Measurements from ENCODE around the gene CRACDL.

Gene CRACDL

GRCh38 chr2:98805412-98806171, 130.4 kb downstream of the CRACDL start:
- H3K27ac ChIP-seq (ENCODE audit: low read depth, low read length), result no peak overlapping the region
- H3K9ac ChIP-seq (ENCODE audit: low read depth, low read length), result no peak overlapping the region

GRCh38 chr2:98804736-98805135, 131.3 kb downstream of the CRACDL start:
- Histone ChIP-seq H3K27me3 (ENCODE audit: control insufficient read depth, insufficient read depth, low read length) (no peaks in the 10 kb centered on the region), H3K36me3 (ENCODE audit: control insufficient read depth, insufficient read depth, low read length) (no peaks in the 10 kb centered on the region), H3K9ac (ENCODE audit: low read depth, low read length) (no peak overlapping the region), H3K9me3 (ENCODE audit: control insufficient read depth, insufficient read depth, low read length) (no peaks in the 10 kb centered on the region), H3K4me3 (ENCODE audit: low read depth, low read length) (no peak overlapping the region), H3K27ac (ENCODE audit: low read depth, low read length) (no peak overlapping the region), H3K4me1 (ENCODE audit: control insufficient read depth, insufficient read depth, low read length) (no peaks in the 10 kb centered on the region)

More at GRCh38 chr2:98805412-98806171, 130.4 kb downstream of the CRACDL start:
- Histone ChIP-seq H3K4me1 (ENCODE audit: control insufficient read depth, insufficient read depth, low read length) (no peaks in the 10 kb centered on the region), H3K4me3 (ENCODE audit: low read depth, low read length) (no peak overlapping the region), H3K36me3 (ENCODE audit: control insufficient read depth, insufficient read depth, low read length) (no peaks in the 10 kb centered on the region), H3K27me3 (ENCODE audit: control insufficient read depth, insufficient read depth, low read length) (no peaks in the 10 kb centered on the region), H3K9me3 (ENCODE audit: control insufficient read depth, insufficient read depth, low read length) (no peaks in the 10 kb centered on the region)

- H3K27me3 ChIP-seq (ENCODE audit: control insufficient read depth, insufficient read depth, low read length), result no peaks in the 10 kb centered on the region
- H3K4me3 ChIP-seq (ENCODE audit: low read depth, low read length), result no peak overlapping the region
- H3K9ac ChIP-seq (ENCODE audit: low read depth, low read length), result no peak overlapping the region
- no peaks in the 10 kb centered on the region for H3K4me1 ChIP-seq (ENCODE audit: control insufficient read depth, insufficient read depth, low read length)
- no peaks in the 10 kb centered on the region for H3K9me3 ChIP-seq (ENCODE audit: control insufficient read depth, insufficient read depth, low read length)
- no peaks in the 10 kb centered on the region for H3K36me3 ChIP-seq (ENCODE audit: control insufficient read depth, insufficient read depth, low read length)
- no peak overlapping the region for H3K27ac ChIP-seq (ENCODE audit: low read depth, low read length)
Measured at GRCh38 chr2:98804265-98804650, 131.8 kb downstream of the CRACDL start.

- no peak overlapping the region for H3K27ac ChIP-seq (ENCODE audit: low read depth, low read length)
- H3K4me1 ChIP-seq (ENCODE audit: control insufficient read depth, insufficient read depth, low read length), result no peaks in the 10 kb centered on the region
- no peaks in the 10 kb centered on the region for H3K9me3 ChIP-seq (ENCODE audit: control insufficient read depth, insufficient read depth, low read length)
- H3K27me3 ChIP-seq (ENCODE audit: control insufficient read depth, insufficient read depth, low read length), result no peaks in the 10 kb centered on the region
- no peak overlapping the region for H3K4me3 ChIP-seq (ENCODE audit: low read depth, low read length)
- H3K9ac ChIP-seq (ENCODE audit: low read depth, low read length), result no peak overlapping the region
- H3K36me3 ChIP-seq (ENCODE audit: control insufficient read depth, insufficient read depth, low read length), result no peaks in the 10 kb centered on the region
Measured at GRCh38 chr2:98803405-98804264, 132.4 kb downstream of the CRACDL start.

GRCh38 chr2:98802344-98802743, 133.7 kb downstream of the CRACDL start:
- no peak overlapping the region for H3K27ac ChIP-seq (ENCODE audit: low read depth, low read length)
- no peaks in the 10 kb centered on the region for H3K27me3 ChIP-seq (ENCODE audit: control insufficient read depth, insufficient read depth, low read length)
- no peak overlapping the region for H3K9ac ChIP-seq (ENCODE audit: low read depth, low read length)
- H3K36me3 ChIP-seq (ENCODE audit: control insufficient read depth, insufficient read depth, low read length), result no peaks in the 10 kb centered on the region
- H3K4me3 ChIP-seq (ENCODE audit: low read depth, low read length), result no peak overlapping the region
- H3K9me3 ChIP-seq (ENCODE audit: control insufficient read depth, insufficient read depth, low read length), result no peaks in the 10 kb centered on the region
- no peaks in the 10 kb centered on the region for H3K4me1 ChIP-seq (ENCODE audit: control insufficient read depth, insufficient read depth, low read length)

GRCh38 chr2:98801921-98802321, 134.1 kb downstream of the CRACDL start:
- Histone ChIP-seq H3K9me3 (ENCODE audit: control insufficient read depth, insufficient read depth, low read length) (no peaks in the 10 kb centered on the region), H3K4me3 (ENCODE audit: low read depth, low read length) (no peak overlapping the region), H3K36me3 (ENCODE audit: control insufficient read depth, insufficient read depth, low read length) (no peaks in the 10 kb centered on the region), H3K9ac (ENCODE audit: low read depth, low read length) (no peak overlapping the region), H3K27ac (ENCODE audit: low read depth, low read length) (no peak overlapping the region), H3K27me3 (ENCODE audit: control insufficient read depth, insufficient read depth, low read length) (no peaks in the 10 kb centered on the region), H3K4me1 (ENCODE audit: control insufficient read depth, insufficient read depth, low read length) (no peaks in the 10 kb centered on the region)

GRCh38 chr2:98801286-98801685, 134.7 kb downstream of the CRACDL start:
- no peaks in the 10 kb centered on the region for H3K9me3 ChIP-seq (ENCODE audit: control insufficient read depth, insufficient read depth, low read length)
- no peaks in the 10 kb centered on the region for H3K4me1 ChIP-seq (ENCODE audit: control insufficient read depth, insufficient read depth, low read length)
- H3K9ac ChIP-seq (ENCODE audit: low read depth, low read length), result no peak overlapping the region
- H3K27me3 ChIP-seq (ENCODE audit: control insufficient read depth, insufficient read depth, low read length), result no peaks in the 10 kb centered on the region
- H3K4me3 ChIP-seq (ENCODE audit: low read depth, low read length), result no peak overlapping the region
- no peak overlapping the region for H3K27ac ChIP-seq (ENCODE audit: low read depth, low read length)
- no peaks in the 10 kb centered on the region for H3K36me3 ChIP-seq (ENCODE audit: control insufficient read depth, insufficient read depth, low read length)

GRCh38 chr2:98800330-98801064, 135.5 kb downstream of the CRACDL start:
- Histone ChIP-seq H3K36me3 (ENCODE audit: control insufficient read depth, insufficient read depth, low read length) (no peaks in the 10 kb centered on the region), H3K9me3 (ENCODE audit: control insufficient read depth, insufficient read depth, low read length) (no peaks in the 10 kb centered on the region), H3K4me3 (ENCODE audit: low read depth, low read length) (no peak overlapping the region), H3K27ac (ENCODE audit: low read depth, low read length) (no peak overlapping the region), H3K9ac (ENCODE audit: low read depth, low read length) (no peak overlapping the region), H3K4me1 (ENCODE audit: control insufficient read depth, insufficient read depth, low read length) (no peaks in the 10 kb centered on the region), H3K27me3 (ENCODE audit: control insufficient read depth, insufficient read depth, low read length) (no peaks in the 10 kb centered on the region)

GRCh38 chr2:98799375-98800329, 136.4 kb downstream of the CRACDL start:
- no peaks in the 10 kb centered on the region for H3K36me3 ChIP-seq (ENCODE audit: control insufficient read depth, insufficient read depth, low read length)
- no peak overlapping the region for H3K9ac ChIP-seq (ENCODE audit: low read depth, low read length)
- no peaks in the 10 kb centered on the region for H3K4me1 ChIP-seq (ENCODE audit: control insufficient read depth, insufficient read depth, low read length)
- H3K4me3 ChIP-seq (ENCODE audit: low read depth, low read length), result no peak overlapping the region
- no peak overlapping the region for H3K27ac ChIP-seq (ENCODE audit: low read depth, low read length)
- H3K9me3 ChIP-seq (ENCODE audit: control insufficient read depth, insufficient read depth, low read length), result no peaks in the 10 kb centered on the region
- H3K27me3 ChIP-seq (ENCODE audit: control insufficient read depth, insufficient read depth, low read length), result no peaks in the 10 kb centered on the region
